HCT116 (cell line): ENCODE data around the gene TBXA2R. TPM values are rescaled to one million over a fixed set of nuclear protein-coding genes. Genes with fewer than 3 reads are reported as not detected.

Experiments used
- ATAC-seq: fragments of 200-7000 bp; cut with Tn5 transposase; 2 replicates; pipeline ENCODE4 v1.9.1; 2020; ENCODE audit warnings: mild to moderate bottlenecking, moderate library complexity
- BruUV-seq: library from RNA; stranded (reverse); fragments of 400-500 nt; replicated peaks from 2 replicates; lab custom pipeline; 2021; lab: Mats Ljungman, UMichigan
- CTCF ChIA-PET: fragments of 300-600 bp; sonication (Branson Sonifier 250); formaldehyde crosslinking; loops from one replicate; lab custom pipeline; 2021; ENCODE audit warnings: antibody characterized with exemption; lab: Charles Lee
- POLR2A ChIA-PET: fragments of 300-600, 350-600 bp; sonication (Branson Sonifier 250); formaldehyde crosslinking; loops from one replicate; lab custom pipeline; 2021; ENCODE audit warnings: antibody characterized with exemption; lab: Charles Lee
- RAD21 ChIA-PET, 2 experiments: fragments of 300-600 bp; sonication (Branson Sonifier 250); formaldehyde crosslinking; loops; one replicate each; lab custom pipeline; 2023; ENCODE audit warnings: low total read pairs in 2 of 2; ENCODE audit not compliant: uncharacterized antibody in 2 of 2, unreplicated experiment in 2 of 2, low non-redundant PET in 1 of 2; lab: Charles Lee
- DNase-seq: peaks from one replicate; pipeline ENCODE4 v3.0.0-alpha.2; 2010; ENCODE audit warnings: low read depth, low spot score
- H2AFZ ChIP-seq: fragments of 200-600 bp; shearing (Covaris generic), sonication (generic); 2 replicates; pipeline ENCODE4 v1.6.1; 2017; ENCODE audit warnings: low read depth, mixed run types, mixed read lengths, antibody characterized with exemption, low read length; ENCODE audit not compliant: poor library complexity, severe bottlenecking
- H3K27ac ChIP-seq: 2 replicates; pipeline ENCODE4 v1.5.1; 2012; ENCODE audit warnings: low read depth, low read length
- H3K27me3 ChIP-seq: fragments of 200-600 bp; sonication (generic); 2 replicates; pipeline ENCODE4 v1.6.1; 2016; ENCODE audit warnings: mixed run types, low read length, mixed read lengths; ENCODE audit not compliant: insufficient read depth
- H3K36me3 ChIP-seq, 2 experiments: fragments of 200-500 bp in 1 of 2; fragments of 200-600 bp in 1 of 2; sonication (Bioruptor generic) in 1 of 2; sonication (generic) in 1 of 2; 2 replicates each; pipeline versions ENCODE4 v1.5.1 to v1.6.1; 2014 to 2016; ENCODE audit warnings: low read length in 2 of 2, inconsistent platforms in 1 of 2, mixed read lengths in 1 of 2, mixed run types in 1 of 2; ENCODE audit not compliant: insufficient read depth in 2 of 2, control insufficient read depth in 1 of 2
- H3K4me1 ChIP-seq, 2 experiments: fragments of 200-600 bp in 1 of 2; sonication (generic) in 1 of 2; 2 replicates each; pipeline versions ENCODE4 v1.5.1 to v1.6.1; 2012 to 2017; ENCODE audit warnings: low read length in 2 of 2, inconsistent platforms in 1 of 2, mild to moderate bottlenecking in 1 of 2, mixed read lengths in 1 of 2, mixed run types in 1 of 2, moderate library complexity in 1 of 2; ENCODE audit not compliant: insufficient read depth in 2 of 2, control insufficient read depth in 1 of 2
- H3K4me2 ChIP-seq: fragments of 200-600 bp; sonication (generic); 2 replicates; pipeline ENCODE4 v1.6.1; 2017; ENCODE audit warnings: mixed run types, low read length, mixed read lengths
- H3K4me3 ChIP-seq, 2 experiments: fragments of 200-600 bp in 1 of 2; sonication (generic) in 1 of 2; replicated peaks in 1 of 2; 2 replicates each; pipeline ENCODE4 v1.5.1; 2011 to 2016; ENCODE audit warnings: low read length in 2 of 2, control low read depth in 1 of 2, low read depth in 1 of 2, mild to moderate bottlenecking in 1 of 2, mixed read lengths in 1 of 2, mixed run types in 1 of 2
- H3K79me2 ChIP-seq: fragments of 200-600 bp; sonication (generic); 2 replicates; pipeline ENCODE4 v1.6.1; 2017; ENCODE audit warnings: mild to moderate bottlenecking, mixed run types, low read length, moderate library complexity, mixed read lengths; ENCODE audit not compliant: insufficient read depth
- H3K9ac ChIP-seq: fragments of 200-600 bp; sonication (generic); 2 replicates; pipeline ENCODE4 v1.6.1; 2016; ENCODE audit warnings: low read length, mixed read lengths
- H3K9me2 ChIP-seq: fragments of 200-600 bp; sonication (generic), shearing (Covaris generic); 2 replicates; pipeline ENCODE4 v1.6.1; 2017; ENCODE audit warnings: mixed run types, mild to moderate bottlenecking, moderate library complexity; ENCODE audit not compliant: insufficient read depth
- H3K9me3 ChIP-seq, 2 experiments: fragments of 200-500 bp in 1 of 2; fragments of 200-600 bp in 1 of 2; sonication (Bioruptor generic) in 1 of 2; sonication (generic) in 1 of 2; 2 replicates each; pipeline ENCODE4 v1.6.1; 2014 to 2017; ENCODE audit warnings: low read length in 2 of 2, mixed read lengths in 2 of 2, inconsistent platforms in 1 of 2, low read depth in 1 of 2, mild to moderate bottlenecking in 1 of 2, mixed run types in 1 of 2, moderate library complexity in 1 of 2; ENCODE audit not compliant: control insufficient read depth in 1 of 2, insufficient read depth in 1 of 2
- H4K20me1 ChIP-seq: fragments of 200-600 bp; sonication (generic), shearing (Covaris generic); 2 replicates; pipeline ENCODE4 v1.6.1; 2017; ENCODE audit warnings: mixed run types, mild to moderate bottlenecking, moderate library complexity; ENCODE audit not compliant: insufficient read depth
- CBX3 ChIP-seq: IDR thresholded peaks from 2 replicates; pipeline ENCODE4 v1.6.1; 2012; ENCODE audit warnings: low read depth
- CEBPB ChIP-seq: IDR thresholded peaks from 2 replicates; pipeline ENCODE4 v1.6.1; 2012; ENCODE audit warnings: low read depth
- ELF1 ChIP-seq: IDR thresholded peaks from 2 replicates; pipeline ENCODE4 v1.6.1; 2012; ENCODE audit warnings: low read depth, borderline replicate concordance
- EZH2 ChIP-seq: fragments of 200-600 bp; sonication (generic); IDR thresholded peaks from 2 replicates; pipeline ENCODE4 v1.6.1; 2017; ENCODE audit warnings: antibody characterized with exemption, mixed run types
- EZH2phosphoT487 ChIP-seq: fragments of 200-600 bp; IDR thresholded peaks from 2 replicates; pipeline ENCODE4 v1.6.1; 2018; ENCODE audit warnings: antibody characterized with exemption, borderline replicate concordance
- JUND ChIP-seq: IDR thresholded peaks from 2 replicates; pipeline ENCODE4 v1.6.1; 2012
- POLR2A ChIP-seq: IDR thresholded peaks from 2 replicates; pipeline ENCODE4 v1.7.0; 2011; ENCODE audit warnings: borderline replicate concordance; ENCODE audit not compliant: insufficient read depth, insufficient read length; ENCODE audit errors: extremely low read depth
- POLR2AphosphoS5 ChIP-seq: IDR thresholded peaks from 2 replicates; pipeline ENCODE4 v1.6.1; 2011; ENCODE audit warnings: mild to moderate bottlenecking, low read depth, low read length, moderate library complexity
- RAD21 ChIP-seq: IDR thresholded peaks from 2 replicates; pipeline ENCODE4 v1.6.1; 2012; ENCODE audit warnings: low read depth, mild to moderate bottlenecking
- SIN3A ChIP-seq: IDR thresholded peaks from 2 replicates; pipeline ENCODE4 v1.6.1; 2012; ENCODE audit warnings: low read depth
- SP1 ChIP-seq: IDR thresholded peaks from 2 replicates; pipeline ENCODE4 v1.6.1; 2012; ENCODE audit warnings: low read depth
- SRF ChIP-seq: IDR thresholded peaks from 2 replicates; pipeline ENCODE4 v1.6.1; 2012; ENCODE audit warnings: low read depth
- TCF7L2 ChIP-seq: IDR thresholded peaks from 2 replicates; pipeline ENCODE4 v1.7.0; 2011; ENCODE audit warnings: borderline replicate concordance, inconsistent platforms; ENCODE audit not compliant: insufficient read depth, insufficient read length; ENCODE audit errors: extremely low read depth
- YY1 ChIP-seq: IDR thresholded peaks from 2 replicates; pipeline ENCODE4 v1.6.1; 2011; ENCODE audit warnings: low read length, low read depth, moderate library complexity, mild to moderate bottlenecking; ENCODE audit not compliant: insufficient replicate concordance; ENCODE audit errors: extremely low read depth
- ZFX ChIP-seq: fragments of 450-650 bp; IDR thresholded peaks from 2 replicates; pipeline ENCODE4 v1.6.1; 2017
- ZNF274 ChIP-seq: fragments of 200-500 bp; sonication (Bioruptor generic); IDR thresholded peaks from 2 replicates; pipeline ENCODE4 v1.6.1; 2014; ENCODE audit warnings: mild to moderate bottlenecking, low read depth, low read length, inconsistent platforms
- intact Hi-C: fragments of 100-400 bp; cut with micrococcal nuclease; formaldehyde crosslinking; loops from 2 replicates; pipeline ENCODE4 v1.10.0; 2022
- total RNA-seq: library from RNA; stranded (reverse); gene quantifications from one replicate; pipeline ENCODE4 v1.2.1, GENCODE V29; 2021; ENCODE audit not compliant: unreplicated experiment
- TF ChIP-seq, protein P1 (sequence below): IDR thresholded peaks from 2 replicates; pipeline ENCODE4 v1.6.1; 2012
- TF ChIP-seq, protein P2 (sequence below): IDR thresholded peaks from 2 replicates; pipeline ENCODE4 v1.6.1; 2012
- TF ChIP-seq, protein P3 (sequence below): IDR thresholded peaks from 2 replicates; pipeline ENCODE4 v1.6.1; 2012; ENCODE audit warnings: low read depth
- TF ChIP-seq, protein P4 (sequence below), 3 experiments: fragments of 200-600 bp in 1 of 3; sonication (generic) in 1 of 3; IDR thresholded peaks in 2 of 3; conservative IDR thresholded peaks in 1 of 3; 2 replicates each; pipeline ENCODE4 v1.5.1; 2012 to 2017; ENCODE audit warnings: low read depth in 2 of 3, low read length in 2 of 3, antibody characterized with exemption in 1 of 3, borderline replicate concordance in 1 of 3, control low read depth in 1 of 3, mild to moderate bottlenecking in 1 of 3, mixed read lengths in 1 of 3, mixed run types in 1 of 3, moderate library complexity in 1 of 3; ENCODE audit not compliant: insufficient read depth in 1 of 3

The TBXA2R gene
- total RNA-seq, 1 experiment from 2014 or later, result 2.3 TPM

DNA sequence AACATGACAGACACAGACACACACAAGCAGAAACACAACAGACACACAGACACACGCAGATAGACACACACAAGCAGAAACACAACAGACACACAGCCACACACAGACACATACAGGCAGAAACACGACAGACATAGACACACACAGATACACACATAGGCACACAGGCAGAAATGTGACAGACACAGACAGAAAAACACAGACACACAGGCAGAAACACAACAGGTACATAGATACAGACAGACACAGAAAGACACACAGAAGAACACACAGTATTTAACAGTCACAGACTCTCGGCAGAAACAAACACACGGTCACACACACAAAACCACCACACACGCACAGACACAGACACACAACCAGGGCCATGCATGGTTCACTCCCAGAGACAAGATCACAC lies 905 bp downstream of the TBXA2R start:
- no peaks in the 10 kb centered on the region for H4K20me1 ChIP-seq
- peak overlapping the region; percentile 64 to 67 for H3K4me3 ChIP-seq
- no peaks in the 10 kb centered on the region for H3K79me2 ChIP-seq
- no peak for TF ChIP-seq SRF
- TF ChIP-seq SIN3A, result no peak
- TF ChIP-seq, protein P1, sequence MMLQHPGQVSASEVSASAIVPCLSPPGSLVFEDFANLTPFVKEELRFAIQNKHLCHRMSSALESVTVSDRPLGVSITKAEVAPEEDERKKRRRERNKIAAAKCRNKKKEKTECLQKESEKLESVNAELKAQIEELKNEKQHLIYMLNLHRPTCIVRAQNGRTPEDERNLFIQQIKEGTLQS, result no peak
- no peak for TF ChIP-seq JUND
- no peak for TF ChIP-seq YY1
- TF ChIP-seq, protein P2, sequence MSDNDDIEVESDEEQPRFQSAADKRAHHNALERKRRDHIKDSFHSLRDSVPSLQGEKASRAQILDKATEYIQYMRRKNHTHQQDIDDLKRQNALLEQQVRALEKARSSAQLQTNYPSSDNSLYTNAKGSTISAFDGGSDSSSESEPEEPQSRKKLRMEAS, result no peak
- no peak for TF ChIP-seq POLR2AphosphoS5
- TF ChIP-seq, protein P3, sequence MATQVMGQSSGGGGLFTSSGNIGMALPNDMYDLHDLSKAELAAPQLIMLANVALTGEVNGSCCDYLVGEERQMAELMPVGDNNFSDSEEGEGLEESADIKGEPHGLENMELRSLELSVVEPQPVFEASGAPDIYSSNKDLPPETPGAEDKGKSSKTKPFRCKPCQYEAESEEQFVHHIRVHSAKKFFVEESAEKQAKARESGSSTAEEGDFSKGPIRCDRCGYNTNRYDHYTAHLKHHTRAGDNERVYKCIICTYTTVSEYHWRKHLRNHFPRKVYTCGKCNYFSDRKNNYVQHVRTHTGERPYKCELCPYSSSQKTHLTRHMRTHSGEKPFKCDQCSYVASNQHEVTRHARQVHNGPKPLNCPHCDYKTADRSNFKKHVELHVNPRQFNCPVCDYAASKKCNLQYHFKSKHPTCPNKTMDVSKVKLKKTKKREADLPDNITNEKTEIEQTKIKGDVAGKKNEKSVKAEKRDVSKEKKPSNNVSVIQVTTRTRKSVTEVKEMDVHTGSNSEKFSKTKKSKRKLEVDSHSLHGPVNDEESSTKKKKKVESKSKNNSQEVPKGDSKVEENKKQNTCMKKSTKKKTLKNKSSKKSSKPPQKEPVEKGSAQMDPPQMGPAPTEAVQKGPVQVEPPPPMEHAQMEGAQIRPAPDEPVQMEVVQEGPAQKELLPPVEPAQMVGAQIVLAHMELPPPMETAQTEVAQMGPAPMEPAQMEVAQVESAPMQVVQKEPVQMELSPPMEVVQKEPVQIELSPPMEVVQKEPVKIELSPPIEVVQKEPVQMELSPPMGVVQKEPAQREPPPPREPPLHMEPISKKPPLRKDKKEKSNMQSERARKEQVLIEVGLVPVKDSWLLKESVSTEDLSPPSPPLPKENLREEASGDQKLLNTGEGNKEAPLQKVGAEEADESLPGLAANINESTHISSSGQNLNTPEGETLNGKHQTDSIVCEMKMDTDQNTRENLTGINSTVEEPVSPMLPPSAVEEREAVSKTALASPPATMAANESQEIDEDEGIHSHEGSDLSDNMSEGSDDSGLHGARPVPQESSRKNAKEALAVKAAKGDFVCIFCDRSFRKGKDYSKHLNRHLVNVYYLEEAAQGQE, result no peak
- TF ChIP-seq, protein P4, sequence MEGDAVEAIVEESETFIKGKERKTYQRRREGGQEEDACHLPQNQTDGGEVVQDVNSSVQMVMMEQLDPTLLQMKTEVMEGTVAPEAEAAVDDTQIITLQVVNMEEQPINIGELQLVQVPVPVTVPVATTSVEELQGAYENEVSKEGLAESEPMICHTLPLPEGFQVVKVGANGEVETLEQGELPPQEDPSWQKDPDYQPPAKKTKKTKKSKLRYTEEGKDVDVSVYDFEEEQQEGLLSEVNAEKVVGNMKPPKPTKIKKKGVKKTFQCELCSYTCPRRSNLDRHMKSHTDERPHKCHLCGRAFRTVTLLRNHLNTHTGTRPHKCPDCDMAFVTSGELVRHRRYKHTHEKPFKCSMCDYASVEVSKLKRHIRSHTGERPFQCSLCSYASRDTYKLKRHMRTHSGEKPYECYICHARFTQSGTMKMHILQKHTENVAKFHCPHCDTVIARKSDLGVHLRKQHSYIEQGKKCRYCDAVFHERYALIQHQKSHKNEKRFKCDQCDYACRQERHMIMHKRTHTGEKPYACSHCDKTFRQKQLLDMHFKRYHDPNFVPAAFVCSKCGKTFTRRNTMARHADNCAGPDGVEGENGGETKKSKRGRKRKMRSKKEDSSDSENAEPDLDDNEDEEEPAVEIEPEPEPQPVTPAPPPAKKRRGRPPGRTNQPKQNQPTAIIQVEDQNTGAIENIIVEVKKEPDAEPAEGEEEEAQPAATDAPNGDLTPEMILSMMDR (IDR thresholded peaks at IDR 0.05 in 2 of 3, conservative IDR thresholded peaks at IDR 0.05 in 1 of 3; ENCODE audit: borderline replicate concordance in 1 of 3, insufficient read depth in 1 of 3, low read depth in 2 of 3, low read length in 2 of 3), result no peak
- TF ChIP-seq EZH2phosphoT487, result no peak
- no peak for TF ChIP-seq RAD21
- no peak for TF ChIP-seq ELF1
- TF ChIP-seq TCF7L2, result no peak
- no peak for TF ChIP-seq ZFX
- no peak for TF ChIP-seq CEBPB
- TF ChIP-seq SP1, result no peak
- no peak for TF ChIP-seq CBX3
- no peak for TF ChIP-seq POLR2A
- no peak for TF ChIP-seq ZNF274
- no peak for TF ChIP-seq EZH2
- H3K4me2 ChIP-seq, result peak overlapping the region; percentile 83
- no peaks in the 10 kb centered on the region for H3K36me3 ChIP-seq
- RAD21 ChIA-PET, result no interaction called here
- intact Hi-C loops, result no loop called here
- ATAC-seq (peak; percentile 1; the same call in 1 of the 2 replicates), DNase-seq (no peak)
- no peak overlapping the region for H2AFZ ChIP-seq
- no peaks in the 10 kb centered on the region for H3K27me3 ChIP-seq
- H3K4me1 ChIP-seq, result peaks cover 13 to 28% of the 10 kb centered on the region in 2 experiments
- H3K27ac ChIP-seq, result peak overlapping the region; percentile 79; the same call in 1 of the 2 replicates
- CTCF ChIA-PET, result no interaction called here
- peak overlapping the region; percentile 67 for H3K9ac ChIP-seq
- no peaks in the 10 kb centered on the region for H3K9me3 ChIP-seq
- no peaks in the 10 kb centered on the region for H3K9me2 ChIP-seq
- BruUV-seq, result no TSS peak
- POLR2A ChIA-PET, result no interaction called here
